PC-9 (cell line): ENCODE measurements around the gene SMC4.

Experiments used
- EZH2 ChIP-seq: fragments of 200-600 bp; sonication (generic); IDR thresholded peaks from 2 replicates; pipeline ENCODE4 v1.8.0; 2017; ENCODE audit warnings: antibody characterized with exemption, low read depth
- TF ChIP-seq, protein P1 (sequence below): fragments of 200-600 bp; sonication (generic); conservative IDR thresholded peaks from 2 replicates; pipeline ENCODE4 v1.6.1; 2017; ENCODE audit warnings: mixed run types, antibody characterized with exemption, mild to moderate bottlenecking, moderate library complexity

DNA sequence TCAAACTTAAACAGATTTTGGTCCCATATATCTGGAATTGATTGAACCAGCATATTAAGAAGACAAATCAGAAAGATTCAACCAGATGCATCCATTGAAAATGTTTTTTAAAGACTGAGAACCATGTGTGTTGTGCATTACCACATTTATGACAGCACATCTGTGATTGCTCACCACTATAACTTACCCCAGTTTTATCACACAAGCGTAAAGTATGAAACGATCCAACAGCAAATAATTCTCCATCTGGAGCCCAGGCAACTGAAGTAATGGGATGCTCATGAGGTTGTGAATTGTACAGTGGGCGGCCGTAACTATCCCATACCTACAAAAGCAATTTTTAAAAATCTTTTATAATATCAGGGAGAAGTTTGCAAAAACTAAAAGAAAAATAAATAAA, 43.6 kb upstream of the SMC4 start:
- TF ChIP-seq, protein P1, sequence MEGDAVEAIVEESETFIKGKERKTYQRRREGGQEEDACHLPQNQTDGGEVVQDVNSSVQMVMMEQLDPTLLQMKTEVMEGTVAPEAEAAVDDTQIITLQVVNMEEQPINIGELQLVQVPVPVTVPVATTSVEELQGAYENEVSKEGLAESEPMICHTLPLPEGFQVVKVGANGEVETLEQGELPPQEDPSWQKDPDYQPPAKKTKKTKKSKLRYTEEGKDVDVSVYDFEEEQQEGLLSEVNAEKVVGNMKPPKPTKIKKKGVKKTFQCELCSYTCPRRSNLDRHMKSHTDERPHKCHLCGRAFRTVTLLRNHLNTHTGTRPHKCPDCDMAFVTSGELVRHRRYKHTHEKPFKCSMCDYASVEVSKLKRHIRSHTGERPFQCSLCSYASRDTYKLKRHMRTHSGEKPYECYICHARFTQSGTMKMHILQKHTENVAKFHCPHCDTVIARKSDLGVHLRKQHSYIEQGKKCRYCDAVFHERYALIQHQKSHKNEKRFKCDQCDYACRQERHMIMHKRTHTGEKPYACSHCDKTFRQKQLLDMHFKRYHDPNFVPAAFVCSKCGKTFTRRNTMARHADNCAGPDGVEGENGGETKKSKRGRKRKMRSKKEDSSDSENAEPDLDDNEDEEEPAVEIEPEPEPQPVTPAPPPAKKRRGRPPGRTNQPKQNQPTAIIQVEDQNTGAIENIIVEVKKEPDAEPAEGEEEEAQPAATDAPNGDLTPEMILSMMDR = no peak
- no peak for TF ChIP-seq EZH2
